ENCODE measurements around the gene TTLL10.

The TTLL10 gene, protein sequence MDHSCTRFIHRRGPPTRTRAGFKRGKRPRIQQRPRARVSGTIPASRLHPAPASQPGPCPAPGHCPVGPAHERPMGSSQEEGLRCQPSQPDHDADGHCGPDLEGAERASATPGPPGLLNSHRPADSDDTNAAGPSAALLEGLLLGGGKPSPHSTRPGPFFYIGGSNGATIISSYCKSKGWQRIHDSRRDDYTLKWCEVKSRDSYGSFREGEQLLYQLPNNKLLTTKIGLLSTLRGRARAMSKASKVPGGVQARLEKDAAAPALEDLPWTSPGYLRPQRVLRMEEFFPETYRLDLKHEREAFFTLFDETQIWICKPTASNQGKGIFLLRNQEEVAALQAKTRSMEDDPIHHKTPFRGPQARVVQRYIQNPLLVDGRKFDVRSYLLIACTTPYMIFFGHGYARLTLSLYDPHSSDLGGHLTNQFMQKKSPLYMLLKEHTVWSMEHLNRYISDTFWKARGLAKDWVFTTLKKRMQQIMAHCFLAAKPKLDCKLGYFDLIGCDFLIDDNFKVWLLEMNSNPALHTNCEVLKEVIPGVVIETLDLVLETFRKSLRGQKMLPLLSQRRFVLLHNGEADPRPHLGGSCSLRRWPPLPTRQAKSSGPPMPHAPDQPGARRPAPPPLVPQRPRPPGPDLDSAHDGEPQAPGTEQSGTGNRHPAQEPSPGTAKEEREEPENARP

DNA sequence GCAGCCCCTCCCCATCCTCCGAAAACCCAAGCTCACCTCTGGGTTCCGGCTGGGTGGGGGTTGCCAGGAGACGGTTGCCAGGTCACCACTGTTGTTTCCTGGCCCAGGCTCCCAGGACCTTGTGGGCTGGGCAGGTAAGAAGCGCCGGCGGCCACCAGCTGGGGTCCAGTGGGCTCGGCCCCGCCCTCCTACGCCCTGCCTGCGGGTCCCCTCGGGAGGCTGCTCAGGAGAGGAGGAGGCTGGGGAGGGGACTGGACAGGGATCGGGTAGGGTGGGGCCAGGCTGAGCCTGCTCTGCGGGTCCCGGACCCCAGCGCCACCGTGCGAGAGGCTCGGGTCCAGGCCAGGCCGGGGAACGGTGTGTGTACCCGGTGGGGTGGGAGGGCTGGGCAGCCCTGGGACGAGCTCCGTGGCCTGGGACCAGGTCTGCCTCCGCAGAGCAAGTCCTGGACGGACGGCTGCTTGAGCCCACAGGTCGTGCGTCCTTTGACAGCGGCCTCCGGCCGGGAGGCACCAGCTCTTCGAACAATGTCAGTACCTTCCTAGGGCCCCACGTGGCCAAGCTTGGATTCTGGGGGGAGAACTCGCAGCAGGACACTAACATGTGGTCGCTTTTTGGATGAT, at the start of gene TTLL10:
TSS of gene TTLL10 (plus strand) at position 88 of the 623 bp plus-strand sequence. CDS start 5,336 bp downstream, outside the sequence.
- TF ChIP-seq Cebpa-rat (IDR thresholded peaks at IDR 0.05), result no peak
- H3K4me3 ChIP-seq, result no peak within 1 kb of the TSS; a peak in 1 of 20 replicates
- peaks cover 0 to 47% (median 19%) of the 10 kb centered on the region in 11 experiments; a peak in 12 of 22 replicates for H4K20me1 ChIP-seq
- peaks cover 38 to 100% (median 98%) of the 10 kb centered on the region in 10 experiments for H3K4me1 ChIP-seq
- no peaks in the 10 kb centered on the region for H3K36me3 ChIP-seq
- H3K9ac ChIP-seq, result peak within 1 kb of the TSS in 2 of 11 experiments; percentile 21 to 48; a peak in 2 of 22 replicates
- no peak within 1 kb of the TSS for H3K27ac ChIP-seq
- H3K4me2 ChIP-seq, result peak within 1 kb of the TSS in 10 of 11 experiments; percentile 5 to 99 (median 84); a peak in 18 of 22 replicates
- H3K27me3 ChIP-seq, result peaks cover 10 to 98% (median 42%) of the 10 kb centered on the region in 11 experiments; a peak in 20 of 22 replicates
- H3K9me3 ChIP-seq (replicated peaks in 1 of 11), result no peaks in the 10 kb centered on the region

DNA sequence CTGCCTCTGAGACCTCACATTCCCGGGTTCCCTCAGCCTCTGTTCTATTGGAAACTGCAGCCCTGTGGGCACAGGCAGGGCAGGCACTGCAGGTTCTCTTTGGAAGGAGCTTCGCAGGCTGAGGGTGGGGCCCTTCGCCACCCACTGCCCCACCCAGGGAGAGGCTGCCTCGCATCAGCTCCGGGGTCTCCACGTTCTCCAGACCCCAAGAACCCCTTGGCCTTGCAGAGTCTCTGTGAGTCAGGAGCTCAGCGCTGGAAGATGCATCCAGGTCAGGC, 49.2 kb upstream of the TTLL10 start:
- Histone ChIP-seq H3K9me3 (replicated peaks in 1 of 11) (0 out of 22 replicates have a peak, but pooled peaks cover 0 to 4% (median 0%) of the 10 kb centered on the region in 11 experiments), H3K4me3 (no peak overlapping the region), H3K27ac (no peak overlapping the region), H4K20me1 (peaks cover 0 to 43% (median 0%) of the 10 kb centered on the region in 11 experiments; a peak in 6 of 22 replicates), H3K9ac (no peak overlapping the region), H3K4me2 (no peak overlapping the region), H3K27me3 (peaks cover 7 to 28% (median 8%) of the 10 kb centered on the region in 11 experiments), H3K36me3 (no peaks in the 10 kb centered on the region), H3K4me1 (peaks cover 0 to 44% (median 40%) of the 10 kb centered on the region in 10 experiments; a peak in 18 of 20 replicates)
- TF ChIP-seq Cebpa-rat (IDR thresholded peaks at IDR 0.05), result no peak

DNA sequence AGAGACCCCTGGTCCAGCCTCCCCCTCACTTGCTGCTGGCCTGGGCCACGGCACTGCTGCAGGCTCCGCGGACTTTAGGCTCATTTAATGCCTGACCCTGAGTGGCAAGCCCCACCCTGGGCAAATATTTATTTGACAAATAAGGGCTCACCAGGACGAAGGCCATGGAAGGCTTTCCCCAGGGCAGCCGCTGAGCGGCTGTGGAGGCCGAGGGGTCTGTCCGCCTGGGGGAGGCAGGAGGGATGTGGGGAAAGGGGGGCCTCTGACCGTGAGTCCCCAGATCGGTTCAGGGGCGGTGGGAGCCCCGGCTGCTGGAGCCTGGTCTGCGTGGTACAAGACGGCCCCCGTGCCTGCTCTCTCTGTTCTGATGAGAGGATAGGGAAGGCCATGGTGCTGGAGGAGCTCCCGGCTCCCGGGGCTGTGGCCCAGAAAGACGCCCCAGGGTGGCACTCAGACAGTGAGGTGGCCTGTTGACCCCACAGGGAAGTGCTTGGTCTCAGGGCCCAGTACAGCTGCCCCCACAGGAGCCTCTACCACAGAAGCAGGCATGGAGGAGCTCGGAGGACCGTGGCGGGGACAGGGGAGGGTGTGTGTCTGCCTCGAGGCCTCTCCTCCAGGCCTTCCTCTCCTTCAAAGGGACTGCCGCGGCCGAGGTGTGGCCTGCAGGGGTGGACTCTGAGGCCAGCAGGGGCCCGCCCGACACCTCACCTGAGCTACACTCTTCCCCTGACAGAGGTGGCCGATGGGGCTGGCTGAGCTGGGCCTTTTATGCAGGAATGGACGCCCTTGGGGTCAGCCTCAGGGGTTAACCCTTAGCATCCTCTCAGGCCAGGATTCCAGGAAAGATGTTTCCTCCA, 48.7 kb upstream of the TTLL10 start:
- Histone ChIP-seq H3K4me2 (no peak overlapping the region), H4K20me1 (peaks cover 0 to 42% (median 0%) of the 10 kb centered on the region in 11 experiments; a peak in 5 of 22 replicates), H3K9me3 (replicated peaks in 1 of 11) (0 out of 22 replicates have a peak, but pooled peaks cover 0 to 4% (median 0%) of the 10 kb centered on the region in 11 experiments), H3K4me3 (no peak overlapping the region), H3K36me3 (no peaks in the 10 kb centered on the region), H3K27ac (no peak overlapping the region), H3K4me1 (peaks cover 0 to 38% (median 34%) of the 10 kb centered on the region in 10 experiments; a peak in 18 of 20 replicates), H3K9ac (no peak overlapping the region), H3K27me3 (peaks cover 1 to 22% (median 2%) of the 10 kb centered on the region in 11 experiments; a peak in 18 of 22 replicates)
- no peak for TF ChIP-seq Cebpa-rat (IDR thresholded peaks at IDR 0.05)

DNA sequence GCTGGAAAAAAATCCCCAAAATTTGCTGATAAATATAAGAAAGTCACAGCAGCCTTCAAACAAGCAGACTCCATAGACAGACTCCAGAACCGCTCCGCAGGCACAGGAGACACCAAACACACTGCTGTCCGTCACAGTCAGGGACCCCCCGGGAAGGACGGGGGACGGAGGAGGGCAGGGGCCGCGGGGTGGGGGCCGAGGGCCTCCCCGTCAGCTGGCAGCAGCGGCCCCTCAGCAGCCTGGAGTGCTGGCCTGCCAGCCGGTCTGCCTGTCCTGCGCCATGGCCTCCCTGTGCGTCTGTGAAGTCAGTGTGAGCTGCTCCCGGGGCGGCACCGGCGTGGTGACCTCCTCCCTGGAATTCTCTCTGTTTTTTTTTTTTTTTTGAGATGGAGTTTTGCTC, 47.7 kb upstream of the TTLL10 start:
- 0 out of 22 replicates have a peak, but pooled peaks cover 0 to 4% (median 0%) of the 10 kb centered on the region in 11 experiments for H3K9me3 ChIP-seq (replicated peaks in 1 of 11)
- no peak overlapping the region for H3K9ac ChIP-seq
- no peak overlapping the region for H3K4me3 ChIP-seq
- H3K27me3 ChIP-seq, result peaks cover 0 to 14% (median 0%) of the 10 kb centered on the region in 11 experiments; a peak in 6 of 22 replicates
- peaks cover 0 to 29% (median 25%) of the 10 kb centered on the region in 10 experiments; a peak in 18 of 20 replicates for H3K4me1 ChIP-seq
- no peak overlapping the region for H3K27ac ChIP-seq
- no peak for TF ChIP-seq Cebpa-rat (IDR thresholded peaks at IDR 0.05)
- peaks cover 0 to 47% (median 0%) of the 10 kb centered on the region in 11 experiments; a peak in 5 of 22 replicates for H4K20me1 ChIP-seq
- no peak overlapping the region for H3K4me2 ChIP-seq
- H3K36me3 ChIP-seq, result no peaks in the 10 kb centered on the region

DNA sequence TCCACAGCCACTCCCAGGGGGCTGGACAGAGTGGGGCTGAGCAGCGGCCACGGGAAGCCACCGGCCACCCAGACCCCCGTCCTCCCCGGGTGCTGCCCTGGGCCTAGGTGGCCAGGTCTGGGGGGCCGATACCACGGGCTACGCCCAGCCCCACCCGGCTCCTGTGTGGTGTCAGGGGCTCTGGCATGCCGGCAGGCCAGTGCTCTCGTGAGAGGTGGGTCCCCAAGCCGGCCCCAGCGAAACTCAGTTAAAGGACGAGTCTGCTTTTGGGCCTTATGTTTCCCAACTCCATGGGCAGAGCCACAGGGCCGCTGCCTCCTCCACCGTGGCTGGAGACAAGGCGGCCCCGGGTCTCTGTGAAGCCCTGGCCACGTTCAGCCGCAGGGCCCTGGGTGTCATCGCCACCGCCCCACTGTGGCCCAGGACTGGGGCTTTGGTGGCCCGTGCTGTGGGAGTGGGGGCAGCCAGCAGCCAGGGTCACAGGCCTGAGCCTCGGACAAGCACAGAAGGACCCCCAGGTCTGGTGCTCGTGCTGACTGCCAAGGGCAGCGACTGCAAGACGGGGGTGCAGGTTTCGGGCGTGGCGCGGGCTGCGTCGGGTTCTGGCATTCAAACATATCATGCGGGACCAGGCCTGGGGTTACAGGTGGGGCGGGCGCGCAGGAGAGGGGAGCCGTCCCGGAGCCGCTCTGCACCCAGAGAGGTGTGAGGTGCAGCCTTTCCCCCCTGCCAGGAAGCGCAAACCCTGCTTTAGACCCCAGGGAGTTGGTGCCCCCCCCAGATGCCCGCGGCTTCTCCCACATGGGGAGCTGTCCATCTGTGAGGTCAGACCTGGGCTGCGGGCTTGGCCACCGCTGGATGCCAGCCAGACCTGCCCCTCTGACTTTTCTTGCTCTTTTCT, 45.9 kb upstream of the TTLL10 start:
- H4K20me1 ChIP-seq, result peaks cover 0 to 46% (median 0%) of the 10 kb centered on the region in 11 experiments; a peak in 5 of 22 replicates
- H3K27me3 ChIP-seq, result peaks cover 0 to 10% (median 0%) of the 10 kb centered on the region in 11 experiments; a peak in 4 of 22 replicates
- no peak overlapping the region for H3K27ac ChIP-seq
- no peak overlapping the region for H3K4me2 ChIP-seq
- H3K9ac ChIP-seq, result 0 out of 22 replicates have a peak overlapping the region, but pooled peaks of 1 of the 11 experiments have one; percentile 9
- peaks cover 0 to 21% (median 13%) of the 10 kb centered on the region in 10 experiments; a peak in 16 of 20 replicates for H3K4me1 ChIP-seq
- H3K36me3 ChIP-seq, result no peaks in the 10 kb centered on the region
- no peak for TF ChIP-seq Cebpa-rat (IDR thresholded peaks at IDR 0.05)
- no peak overlapping the region for H3K4me3 ChIP-seq
- 0 out of 22 replicates have a peak, but pooled peaks cover 0 to 4% (median 0%) of the 10 kb centered on the region in 11 experiments for H3K9me3 ChIP-seq (replicated peaks in 1 of 11)

DNA sequence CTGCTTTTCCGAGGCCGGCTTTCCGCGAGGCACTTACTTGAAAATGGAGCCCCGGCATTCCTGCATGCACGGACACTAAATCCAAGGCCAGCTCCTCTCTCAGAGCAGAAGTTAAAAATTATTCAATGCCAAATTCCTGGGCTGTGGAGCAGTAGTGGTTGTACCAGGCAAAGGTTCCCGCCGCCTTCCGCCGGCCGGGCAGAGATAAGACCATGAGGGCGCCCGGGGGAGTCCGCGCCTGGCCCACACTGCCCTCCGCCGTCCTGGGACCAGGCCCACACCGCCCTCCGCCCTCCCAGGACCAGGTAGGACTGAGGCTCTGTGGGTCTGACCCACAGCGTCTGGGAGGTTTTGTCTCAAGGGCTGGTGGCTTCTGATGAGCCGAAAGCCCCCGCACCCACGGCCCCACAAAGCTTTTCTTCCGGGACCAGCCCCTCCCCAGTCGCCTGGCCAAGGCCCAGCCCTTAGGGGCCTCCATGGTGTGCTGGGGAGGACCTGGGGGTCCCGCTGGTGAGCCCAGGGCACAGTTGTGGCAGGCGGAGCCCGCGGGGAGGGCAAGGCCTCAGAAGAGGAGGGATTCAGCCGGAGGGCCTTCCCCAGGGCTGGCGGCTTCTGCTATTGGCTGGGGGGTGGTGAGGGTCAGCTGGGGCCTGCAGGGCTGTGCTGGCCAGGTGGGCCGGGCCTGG, 45.1 kb upstream of the TTLL10 start:
- H3K27ac ChIP-seq, result no peak overlapping the region
- peaks cover 0 to 38% (median 0%) of the 10 kb centered on the region in 11 experiments; a peak in 2 of 22 replicates for H4K20me1 ChIP-seq
- no peak overlapping the region for H3K4me2 ChIP-seq
- H3K9me3 ChIP-seq (replicated peaks in 1 of 11), result 0 out of 22 replicates have a peak, but pooled peaks cover 0 to 4% (median 0%) of the 10 kb centered on the region in 11 experiments
- no peak overlapping the region for H3K9ac ChIP-seq
- peaks cover 4 to 22% (median 14%) of the 10 kb centered on the region in 10 experiments; a peak in 18 of 20 replicates for H3K4me1 ChIP-seq
- no peak overlapping the region for H3K4me3 ChIP-seq
- TF ChIP-seq Cebpa-rat (IDR thresholded peaks at IDR 0.05), result no peak
- no peaks in the 10 kb centered on the region for H3K36me3 ChIP-seq
- H3K27me3 ChIP-seq, result peaks cover 0 to 6% (median 0%) of the 10 kb centered on the region in 11 experiments; a peak in 2 of 22 replicates
